ENCODE data around the gene MESP1. TPM values are rescaled to one million over a fixed set of nuclear protein-coding genes. Genes with fewer than 3 reads are reported as not detected.
"Not testable (repeated sequence)": the region's sequence is repeated elsewhere in the genome, so short reads cannot be mapped to it uniquely, and the experiment has no call there.

The MESP1 gene
- total RNA-seq, 2 experiments from 2014 or later = 4.4 to 6.6 TPM

DNA sequence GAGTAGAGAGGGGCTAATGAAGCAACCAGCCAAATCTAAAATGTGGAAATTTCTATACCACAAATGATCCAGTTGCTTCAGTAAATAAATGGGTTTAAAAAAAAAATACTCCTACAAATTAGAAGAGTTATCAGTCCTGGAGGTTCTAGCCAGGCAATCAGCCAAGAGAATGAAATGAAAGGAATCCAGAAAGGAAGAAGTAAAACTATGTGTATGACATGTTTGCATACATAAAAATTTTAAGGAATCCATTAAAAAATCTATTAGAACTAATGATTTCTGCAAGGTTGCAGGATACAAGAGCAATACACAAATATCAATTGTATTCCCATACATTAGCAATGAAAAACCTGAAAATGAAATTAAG lies 34.7 kb upstream of the MESP1 start:
- CTCF ChIA-PET = no interaction called here
- H3K4me3 Mint-ChIP-seq = no peak overlapping the region
- no peaks in the 10 kb centered on the region for H3K36me3 Mint-ChIP-seq (ENCODE audit: low read depth)
- peaks cover 8% of the 10 kb centered on the region for H3K9me3 Mint-ChIP-seq
- intact Hi-C loops (cut with micrococcal nuclease) = no loop called here
- H3K27ac Mint-ChIP-seq = no peak overlapping the region
- peaks cover 7% of the 10 kb centered on the region for H3K27me3 Mint-ChIP-seq (ENCODE audit: low read depth)
- DNase-seq = no peak
- H3K4me1 Mint-ChIP-seq (ENCODE audit: low read depth) = peaks cover 10% of the 10 kb centered on the region

DNA sequence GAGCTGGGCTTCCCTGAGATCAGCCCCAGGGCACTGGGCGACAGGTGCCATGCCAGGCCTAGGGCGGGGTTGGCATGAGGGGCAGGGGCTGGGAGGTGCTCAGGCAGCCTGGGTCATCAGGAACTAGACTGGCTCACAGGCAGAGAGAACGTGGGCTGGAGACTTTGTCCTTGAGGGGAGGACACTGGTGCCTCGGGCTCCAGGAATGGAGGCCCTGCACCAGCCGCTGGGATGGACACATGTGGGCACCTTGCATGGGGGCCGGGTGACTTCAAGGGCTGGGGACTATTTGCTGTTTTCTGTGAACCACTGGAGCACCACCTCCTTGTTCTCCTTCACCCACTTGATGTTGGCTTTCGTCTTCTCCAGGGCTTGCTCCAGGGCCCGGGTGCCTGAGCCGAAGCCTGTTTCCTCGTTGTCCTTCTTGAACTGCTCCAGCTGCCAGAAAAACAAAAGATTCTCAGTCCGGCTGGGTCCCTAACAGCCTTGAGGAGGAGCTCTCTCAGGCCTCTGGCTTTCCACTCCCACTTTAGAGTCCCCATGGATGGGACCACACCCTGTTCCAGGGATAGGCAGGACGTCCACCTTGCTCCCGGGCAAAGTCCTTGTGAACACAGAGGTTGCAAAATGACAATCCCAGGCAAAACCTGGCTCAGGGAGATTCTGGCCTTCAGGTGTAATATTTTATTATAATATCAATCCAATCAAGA lies 34.2 kb upstream of the MESP1 start:
- H3K36me3 Mint-ChIP-seq (ENCODE audit: low read depth) = no peaks in the 10 kb centered on the region
- CTCF ChIA-PET = no interaction called here
- H3K4me1 Mint-ChIP-seq (ENCODE audit: low read depth) = peaks cover 12% of the 10 kb centered on the region
- DNase-seq = no peak
- H3K4me3 Mint-ChIP-seq = no peak overlapping the region
- intact Hi-C loops (cut with micrococcal nuclease) = no loop called here
- H3K27ac Mint-ChIP-seq = no peak overlapping the region
- peaks cover 8% of the 10 kb centered on the region for H3K9me3 Mint-ChIP-seq
- H3K27me3 Mint-ChIP-seq (ENCODE audit: low read depth) = peaks cover 7% of the 10 kb centered on the region

DNA sequence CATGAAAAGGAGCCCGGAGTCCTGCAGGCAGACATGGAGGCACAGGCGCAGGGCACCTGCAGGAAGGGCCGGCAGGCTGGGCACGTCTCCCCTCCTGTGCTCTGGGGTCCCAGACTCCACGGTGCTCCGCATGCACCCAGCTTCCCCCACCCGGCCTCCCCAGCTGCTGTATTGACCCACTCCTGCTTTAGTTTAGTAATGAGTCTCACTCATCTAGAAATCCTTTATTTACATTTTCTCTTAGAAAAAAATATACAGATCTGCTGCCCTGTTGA lies 33.6 kb upstream of the MESP1 start:
- Mint-ChIP-seq H3K36me3 (ENCODE audit: low read depth) (no peaks in the 10 kb centered on the region), H3K9me3 (peaks cover 8% of the 10 kb centered on the region), H3K4me3 (no peak overlapping the region), H3K4me1 (ENCODE audit: low read depth) (peaks cover 12% of the 10 kb centered on the region), H3K27me3 (ENCODE audit: low read depth) (peaks cover 7% of the 10 kb centered on the region), H3K27ac (no peak overlapping the region)
- DNase-seq = no peak
- CTCF ChIA-PET = interaction anchor here (0.7 kb wide), 1 partner anchor 90 kb away, joined by 3 read pairs; no protein-coding TSS in a partner anchor
- intact Hi-C loops (cut with micrococcal nuclease) = no loop called here

DNA sequence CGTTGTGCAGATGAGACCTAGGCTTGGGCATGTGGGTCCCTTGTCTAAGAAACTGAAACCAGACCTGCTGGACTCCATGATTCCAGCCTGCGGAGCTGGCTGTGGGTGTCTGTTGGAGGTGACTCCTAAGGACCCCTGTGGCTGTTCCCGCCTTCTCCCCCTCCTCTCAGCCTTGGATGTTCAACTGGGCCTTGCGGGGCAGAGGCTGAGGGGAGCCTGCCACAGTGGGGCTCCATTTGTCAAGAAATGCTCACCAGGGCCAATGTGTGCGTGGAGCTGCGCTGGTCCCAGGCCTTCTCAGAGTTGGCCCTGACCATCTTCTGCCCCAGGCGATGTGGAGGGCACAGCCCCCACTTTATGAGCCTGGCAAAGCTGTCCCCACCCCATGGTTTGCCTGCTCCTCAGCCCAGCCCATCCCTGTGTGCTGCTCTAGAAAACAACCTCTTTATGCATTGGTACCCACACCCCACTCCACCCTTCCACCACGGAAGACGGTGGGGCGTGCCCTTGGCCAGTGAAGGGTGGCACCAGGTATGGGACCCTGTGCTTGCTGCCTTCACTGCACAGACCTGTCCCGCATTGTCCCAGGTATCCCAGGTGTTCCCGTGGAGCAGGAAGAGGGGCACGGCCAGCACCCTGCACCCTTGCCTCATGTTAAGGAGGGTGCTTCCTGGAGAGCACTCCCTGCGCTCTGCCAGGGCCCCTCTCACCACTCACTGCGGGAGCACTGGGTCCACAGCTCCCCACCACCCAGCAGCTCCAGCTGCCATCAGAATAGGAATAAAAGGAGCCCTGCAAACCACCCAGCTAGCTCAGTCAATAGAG lies 33.0 kb upstream of the MESP1 start:
- intact Hi-C loops (cut with micrococcal nuclease) = no loop called here
- H3K27ac Mint-ChIP-seq = no peak overlapping the region
- peaks cover 7% of the 10 kb centered on the region for H3K27me3 Mint-ChIP-seq (ENCODE audit: low read depth)
- peaks cover 8% of the 10 kb centered on the region for H3K9me3 Mint-ChIP-seq
- H3K36me3 Mint-ChIP-seq (ENCODE audit: low read depth) = no peaks in the 10 kb centered on the region
- peaks cover 12% of the 10 kb centered on the region for H3K4me1 Mint-ChIP-seq (ENCODE audit: low read depth)
- H3K4me3 Mint-ChIP-seq = no peak overlapping the region
- no peak for DNase-seq
- CTCF ChIA-PET = interaction anchor here (0.7 kb wide), 2 partner anchors 91 kb away, joined by 3 read pairs; no protein-coding TSS in a partner anchor

DNA sequence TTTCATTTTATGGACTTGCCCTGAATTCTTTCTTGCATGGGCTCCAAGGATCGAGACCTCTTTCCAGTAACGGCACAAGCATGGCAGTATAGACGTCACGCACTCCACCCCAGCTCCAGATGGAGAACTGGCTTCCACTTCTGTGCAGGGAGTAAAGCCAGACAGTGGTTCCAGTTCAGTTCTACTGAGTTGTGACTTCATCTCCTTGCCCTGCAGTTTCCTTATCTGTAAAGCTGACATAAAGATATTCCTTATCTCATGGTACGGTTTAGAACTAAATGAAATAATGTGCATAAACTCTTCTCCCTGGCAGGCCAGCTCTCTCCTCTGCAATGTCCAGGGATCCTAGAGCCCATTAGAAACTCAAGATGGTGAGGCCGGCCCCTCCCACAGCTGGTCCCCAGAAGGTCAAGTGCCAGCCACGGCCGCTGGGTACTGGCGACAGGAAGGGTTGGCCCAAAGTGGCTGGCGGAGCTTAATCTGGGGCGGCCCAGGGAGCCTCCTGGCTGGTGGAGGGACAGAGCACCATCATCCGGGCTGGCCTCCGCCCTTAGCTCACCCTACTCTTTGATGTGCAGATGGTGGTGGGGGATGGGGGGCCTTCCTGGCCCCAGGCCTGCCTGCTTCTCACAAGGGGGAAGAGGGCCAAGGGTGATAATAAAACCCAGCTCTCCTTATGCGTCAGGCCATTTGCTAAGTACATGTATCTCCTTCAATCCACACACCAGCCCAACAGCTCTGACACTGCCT lies 32.2 kb upstream of the MESP1 start:
- no peak for DNase-seq
- intact Hi-C loops (cut with micrococcal nuclease) = no loop called here
- H3K4me3 Mint-ChIP-seq = no peak overlapping the region
- no peaks in the 10 kb centered on the region for H3K36me3 Mint-ChIP-seq (ENCODE audit: low read depth)
- H3K9me3 Mint-ChIP-seq = peaks cover 7% of the 10 kb centered on the region
- H3K27ac Mint-ChIP-seq = no peak overlapping the region
- CTCF ChIA-PET = interaction anchor here (0.6 to 0.8 kb wide), 3 partner anchors 43 to 92 kb away, joined by 3 to 6 read pairs (median 3); no protein-coding TSS in a partner anchor
- H3K4me1 Mint-ChIP-seq (ENCODE audit: low read depth) = peaks cover 12% of the 10 kb centered on the region
- H3K27me3 Mint-ChIP-seq (ENCODE audit: low read depth) = peaks cover 7% of the 10 kb centered on the region

DNA sequence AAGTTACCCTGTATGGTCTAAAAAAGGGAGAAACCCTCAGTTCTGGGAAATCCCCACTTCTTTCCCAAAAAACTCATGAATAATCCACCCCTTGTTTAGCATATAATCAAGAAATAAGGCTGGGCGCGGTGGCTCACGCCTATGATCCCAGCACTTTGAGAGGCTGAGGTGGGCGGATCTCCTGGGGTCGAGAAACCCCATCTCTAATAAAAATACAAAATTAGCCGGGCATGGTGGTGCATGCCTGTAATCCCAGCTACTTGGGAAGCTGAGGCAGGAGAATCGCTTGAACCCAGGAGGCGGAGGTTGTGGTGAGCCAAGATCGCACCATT lies 31.5 kb upstream of the MESP1 start:
- H3K4me3 Mint-ChIP-seq; intact Hi-C loops (cut with micrococcal nuclease); H3K27me3 Mint-ChIP-seq (ENCODE audit: low read depth); H3K36me3 Mint-ChIP-seq (ENCODE audit: low read depth); H3K27ac Mint-ChIP-seq; DNase-seq; H3K9me3 Mint-ChIP-seq: not testable (repeated sequence)
- CTCF ChIA-PET = interaction anchor here (0.8 kb wide), 1 partner anchor 43 kb away, joined by 6 read pairs; no protein-coding TSS in a partner anchor
- H3K4me1 Mint-ChIP-seq (ENCODE audit: low read depth) = peaks cover 12% of the 10 kb centered on the region

DNA sequence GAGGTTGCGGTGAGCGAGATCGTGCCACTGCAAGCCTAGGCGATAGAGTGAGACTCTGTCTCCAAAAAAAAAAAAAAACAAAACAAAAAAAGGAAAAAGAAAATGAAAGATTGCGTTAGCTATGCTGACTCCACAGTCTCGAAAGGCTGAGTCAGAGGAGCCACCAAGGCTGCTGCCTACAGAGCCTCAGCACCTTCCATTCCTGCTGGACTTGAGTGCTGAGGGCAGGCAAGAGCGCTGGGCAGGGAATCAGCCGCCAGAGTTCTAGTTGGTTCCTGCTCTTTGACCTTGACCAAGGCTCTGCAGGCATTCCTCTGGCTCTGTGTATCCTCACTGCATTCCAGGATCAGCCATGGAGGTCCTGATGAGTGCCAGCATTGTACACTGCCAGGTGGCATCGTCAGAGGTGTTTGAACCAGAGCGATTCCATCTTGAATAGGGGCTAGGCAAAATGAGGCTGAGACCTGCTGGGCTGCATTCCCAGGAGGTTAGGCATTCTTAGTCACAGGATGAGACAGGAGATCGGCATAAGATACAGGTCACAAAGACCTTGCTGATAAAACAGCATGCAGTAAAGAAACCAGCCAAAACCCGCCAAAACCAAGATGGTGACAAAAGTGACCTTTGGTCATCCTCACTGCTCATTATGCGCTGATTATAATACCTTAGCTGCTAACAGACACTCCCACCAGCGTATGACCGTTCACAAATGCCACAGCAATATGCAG lies 31.0 kb upstream of the MESP1 start:
- Mint-ChIP-seq H3K27me3 (ENCODE audit: low read depth) (peaks cover 15% of the 10 kb centered on the region), H3K4me3 (no peak overlapping the region), H3K4me1 (ENCODE audit: low read depth) (peaks cover 12% of the 10 kb centered on the region), H3K9me3 (no peaks in the 10 kb centered on the region), H3K36me3 (ENCODE audit: low read depth) (no peaks in the 10 kb centered on the region), H3K27ac (no peak overlapping the region)
- CTCF ChIA-PET = interaction anchor here (0.6 to 1.2 kb wide), 3 partner anchors 42 to 576 kb away, joined by 3 to 6 read pairs (median 3); no protein-coding TSS in a partner anchor
- DNase-seq = no peak
- intact Hi-C loops (cut with micrococcal nuclease) = no loop called here

DNA sequence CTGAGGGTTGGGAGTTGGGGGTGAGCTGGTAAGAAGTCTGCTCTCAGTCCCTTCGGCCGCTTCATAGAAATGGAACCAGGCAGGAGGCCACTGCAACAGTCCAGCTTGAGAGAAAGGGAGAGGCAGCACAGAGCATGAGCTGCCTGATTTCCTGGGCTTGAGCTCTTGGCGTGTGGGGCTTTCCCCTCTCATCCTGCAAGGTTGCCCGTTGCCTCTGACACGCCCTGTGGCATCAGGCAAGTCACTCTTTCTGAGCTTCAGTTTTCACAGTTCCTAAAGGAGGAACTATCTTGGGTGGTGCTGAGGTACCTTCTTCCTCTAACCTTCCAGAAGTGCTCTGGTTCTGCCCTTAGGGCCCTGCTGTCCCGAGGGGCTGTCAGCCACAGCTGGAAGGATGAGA lies 30.0 kb upstream of the MESP1 start:
- H3K9me3 Mint-ChIP-seq = no peaks in the 10 kb centered on the region
- intact Hi-C loops (cut with micrococcal nuclease) = no loop called here
- CTCF ChIA-PET = interaction anchor here (0.6 to 1.2 kb wide), 3 partner anchors 20 to 428 kb away, joined by 3 to 11 read pairs (median 3); no protein-coding TSS in a partner anchor
- no peak overlapping the region for H3K27ac Mint-ChIP-seq
- no peak overlapping the region for H3K4me3 Mint-ChIP-seq
- peaks cover 12% of the 10 kb centered on the region for H3K4me1 Mint-ChIP-seq (ENCODE audit: low read depth)
- H3K27me3 Mint-ChIP-seq (ENCODE audit: low read depth) = peaks cover 16% of the 10 kb centered on the region
- DNase-seq = peak; percentile 57
- no peaks in the 10 kb centered on the region for H3K36me3 Mint-ChIP-seq (ENCODE audit: low read depth)

DNA sequence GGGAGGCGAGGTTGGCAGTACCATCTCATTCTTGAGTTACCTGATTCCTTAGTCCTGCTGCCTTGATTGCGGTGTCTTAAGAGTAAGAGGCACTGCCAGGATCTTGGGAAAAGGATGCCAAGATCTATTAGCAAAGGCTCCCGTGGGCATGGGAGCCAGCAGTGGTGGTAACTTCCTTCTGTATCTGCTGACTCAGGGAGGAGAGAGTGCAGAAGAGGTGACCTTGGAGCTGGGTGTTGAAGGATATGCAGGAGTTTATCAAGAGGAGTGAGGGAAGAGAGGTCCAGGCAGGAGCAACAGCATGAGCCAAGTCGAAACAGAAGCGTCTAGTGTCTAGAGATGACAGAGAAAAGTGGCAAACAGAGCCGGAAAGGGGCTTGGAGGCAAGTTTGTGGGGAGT lies 29.6 kb upstream of the MESP1 start:
- Mint-ChIP-seq H3K9me3 (no peaks in the 10 kb centered on the region), H3K4me1 (ENCODE audit: low read depth) (peaks cover 12% of the 10 kb centered on the region), H3K27me3 (ENCODE audit: low read depth) (peaks cover 16% of the 10 kb centered on the region), H3K27ac (no peak overlapping the region), H3K36me3 (ENCODE audit: low read depth) (no peaks in the 10 kb centered on the region), H3K4me3 (no peak overlapping the region)
- intact Hi-C loops (cut with micrococcal nuclease) = no loop called here
- DNase-seq = no peak
- CTCF ChIA-PET = interaction anchor here (0.6 to 1.2 kb wide), 3 partner anchors 20 to 428 kb away, joined by 3 to 11 read pairs (median 3); no protein-coding TSS in a partner anchor

DNA sequence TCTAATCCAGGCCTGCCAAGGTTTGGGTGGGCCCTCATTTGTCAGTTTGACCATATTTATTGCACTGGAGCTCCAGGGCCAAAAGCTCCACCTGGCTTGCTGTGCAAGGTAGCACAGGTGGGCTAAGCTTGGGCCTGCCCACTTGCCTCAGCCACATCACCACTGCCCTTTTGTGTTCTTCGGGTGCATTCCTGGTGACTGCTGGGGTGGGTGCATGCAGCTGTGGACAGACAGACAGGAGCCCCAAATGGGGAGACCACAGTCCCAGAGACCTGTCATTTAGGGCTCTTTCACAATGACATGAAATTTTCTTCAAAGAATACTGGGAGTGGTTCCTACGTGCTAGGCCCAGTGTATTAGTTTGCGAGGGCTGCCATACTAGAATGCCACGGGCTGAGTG lies 27.8 kb upstream of the MESP1 start:
- H3K4me1 Mint-ChIP-seq (ENCODE audit: low read depth) = peaks cover 12% of the 10 kb centered on the region
- peaks cover 16% of the 10 kb centered on the region for H3K27me3 Mint-ChIP-seq (ENCODE audit: low read depth)
- H3K4me3 Mint-ChIP-seq = no peak overlapping the region
- H3K36me3 Mint-ChIP-seq (ENCODE audit: low read depth) = no peaks in the 10 kb centered on the region
- intact Hi-C loops (cut with micrococcal nuclease) = no loop called here
- DNase-seq = no peak
- CTCF ChIA-PET = no interaction called here
- H3K27ac Mint-ChIP-seq = no peak overlapping the region
- H3K9me3 Mint-ChIP-seq = no peaks in the 10 kb centered on the region

DNA sequence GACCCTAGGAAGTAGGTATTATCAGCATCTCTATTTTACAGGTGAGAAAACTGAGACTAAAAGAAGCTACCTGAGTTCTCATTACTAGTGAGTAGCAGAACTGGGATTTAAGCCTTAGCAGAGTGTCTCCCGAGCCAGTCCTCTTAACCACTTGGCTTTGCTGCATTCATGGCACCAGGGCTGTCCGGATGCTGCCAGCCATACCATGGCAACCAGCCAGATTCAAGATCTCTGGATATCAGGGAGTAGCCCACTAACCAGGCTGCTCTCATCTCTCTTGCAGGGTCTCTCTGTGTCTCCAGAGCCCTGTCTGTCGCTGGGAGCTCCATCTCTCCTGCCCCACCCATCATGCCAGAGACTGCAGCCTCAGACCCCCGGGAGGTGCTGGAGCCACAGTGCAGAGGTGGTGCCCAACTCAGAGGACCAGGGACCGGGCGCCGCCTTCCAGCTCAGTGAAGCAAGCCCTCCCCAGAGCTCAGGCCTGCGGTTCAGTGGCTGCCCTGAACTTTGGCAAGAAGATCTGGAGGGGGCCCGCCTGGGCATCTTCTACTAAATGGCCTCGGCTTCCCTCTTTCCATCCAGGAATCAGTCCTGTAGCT lies 26.8 kb upstream of the MESP1 start:
- intact Hi-C loops (cut with micrococcal nuclease) = no loop called here
- DNase-seq = no peak
- Mint-ChIP-seq H3K4me1 (ENCODE audit: low read depth) (peaks cover 12% of the 10 kb centered on the region), H3K27me3 (ENCODE audit: low read depth) (peaks cover 12% of the 10 kb centered on the region), H3K27ac (no peak overlapping the region), H3K4me3 (no peak overlapping the region), H3K36me3 (ENCODE audit: low read depth) (no peaks in the 10 kb centered on the region), H3K9me3 (no peaks in the 10 kb centered on the region)
- CTCF ChIA-PET = interaction anchor here (0.5 to 0.6 kb wide), 3 partner anchors 9 to 100 kb away, joined by 3 read pairs; no protein-coding TSS in a partner anchor
